HG02588 (cell line): Measurements from ENCODE around the gene BLVRB.
A peak's percentile ranks its signal among the peaks of the same experiment; 100 is the strongest.
"Not testable (repeated sequence)": the region's sequence is repeated elsewhere in the genome, so short reads cannot be mapped to it uniquely, and the experiment has no call there.

Source experiments
- ATAC-seq: cut with Tn5 transposase; IDR thresholded peaks from one replicate; pipeline ENCODE4 v1.9.1; 2021; ENCODE audit warnings: mild to moderate bottlenecking, moderate library complexity; ENCODE audit not compliant: unreplicated experiment

BLVRB gene

DNA sequence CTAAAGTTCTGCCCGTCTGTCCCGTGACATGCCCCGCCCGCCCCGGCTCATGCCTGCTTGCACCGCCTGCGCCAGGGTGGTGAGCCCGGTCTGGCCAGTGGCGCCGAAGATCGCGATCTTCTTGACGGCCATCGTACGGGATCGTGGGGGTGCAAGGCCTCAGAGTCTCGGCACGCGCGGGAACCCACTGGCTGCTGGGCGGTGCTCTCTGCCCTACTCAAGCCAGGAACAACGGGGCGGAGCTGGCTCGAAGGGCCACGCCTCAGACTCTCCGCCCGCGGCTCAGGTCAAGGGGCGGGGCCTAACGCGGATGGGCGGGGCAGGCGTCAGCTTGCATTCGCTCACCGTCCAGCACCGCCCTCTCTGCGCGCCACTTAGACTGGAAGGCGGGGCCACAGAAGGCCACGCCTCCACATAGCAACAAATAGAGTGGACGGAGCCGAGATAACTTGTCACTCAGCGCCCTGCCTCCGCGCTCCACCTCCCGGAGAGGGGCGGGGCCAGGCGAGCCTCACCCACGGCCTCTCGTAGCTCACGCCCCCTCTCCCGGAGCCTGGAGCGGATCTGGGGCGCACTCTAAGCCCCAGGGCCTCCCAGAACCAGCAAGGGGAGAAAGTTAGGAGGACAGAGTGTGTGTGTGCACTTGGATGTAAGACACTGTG, at the start of gene BLVRB:
Gene BLVRB, minus strand, starts transcription at position 189 of the 662 bp plus-strand sequence. Its CDS starts 57 bp downstream, at position 132.
- peak; percentile 85 for ATAC-seq

DNA sequence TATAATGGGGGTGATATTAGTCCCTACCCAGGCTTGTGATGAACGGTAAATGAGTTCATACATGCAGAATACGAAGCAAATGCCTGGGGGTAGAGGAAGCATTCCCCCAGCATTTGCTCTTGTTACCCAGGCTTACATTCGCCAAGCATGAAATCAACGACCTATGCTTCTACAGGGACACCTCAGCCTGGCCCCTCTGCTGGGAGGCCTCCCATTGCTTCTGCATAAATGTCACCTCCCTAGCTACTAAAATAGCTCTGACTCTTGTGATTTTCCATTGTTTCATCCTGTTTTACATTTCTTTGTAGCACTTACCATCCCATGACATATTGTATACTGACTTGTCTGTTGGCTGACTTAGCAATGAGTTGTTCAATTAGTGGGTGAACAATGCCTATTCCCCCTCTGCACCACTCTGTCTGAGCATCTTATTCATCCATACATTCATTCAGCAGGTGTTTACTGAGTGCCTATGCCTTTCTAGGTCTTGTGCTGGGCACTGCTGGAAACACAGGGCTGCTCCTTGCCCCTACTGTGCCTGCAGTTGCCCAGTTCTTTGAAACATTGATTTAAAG, 48.3 kb upstream of the BLVRB start:
- no peak for ATAC-seq

GRCh38 chr19:40513345-40513678, 47.8 kb upstream of the BLVRB start:
- ATAC-seq: no peak

GRCh38 chr19:40512473-40513344, 47.2 kb upstream of the BLVRB start:
- no peak for ATAC-seq

- ATAC-seq: no peak
These were observed 46.5 kb upstream of the BLVRB start for GRCh38 chr19:40512110-40512472.

DNA sequence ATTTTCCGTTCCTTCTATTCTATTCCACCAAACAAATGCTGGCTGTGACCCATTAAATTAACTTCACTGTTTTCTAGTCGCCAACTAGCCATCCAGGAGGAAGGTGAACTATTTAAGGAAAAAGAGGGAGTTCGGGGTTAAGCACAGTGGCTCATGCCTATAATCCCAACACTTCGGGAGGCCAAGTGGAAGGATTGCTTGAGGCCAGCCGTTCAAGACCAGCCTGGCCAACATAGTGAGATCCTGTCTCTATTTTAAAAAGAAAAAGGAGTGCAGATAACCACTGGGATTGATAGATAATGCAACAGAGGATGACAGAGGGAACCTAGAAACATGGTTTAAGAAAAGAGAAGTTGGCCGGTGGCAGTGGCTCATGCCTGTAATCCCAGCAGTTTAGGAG, 45.9 kb upstream of the BLVRB start:
- no peak for ATAC-seq

GRCh38 chr19:40510526-40511115, 45.1 kb upstream of the BLVRB start:
- no peak for ATAC-seq

GRCh38 chr19:40508739-40509260, 43.3 kb upstream of the BLVRB start:
- ATAC-seq: no peak

DNA sequence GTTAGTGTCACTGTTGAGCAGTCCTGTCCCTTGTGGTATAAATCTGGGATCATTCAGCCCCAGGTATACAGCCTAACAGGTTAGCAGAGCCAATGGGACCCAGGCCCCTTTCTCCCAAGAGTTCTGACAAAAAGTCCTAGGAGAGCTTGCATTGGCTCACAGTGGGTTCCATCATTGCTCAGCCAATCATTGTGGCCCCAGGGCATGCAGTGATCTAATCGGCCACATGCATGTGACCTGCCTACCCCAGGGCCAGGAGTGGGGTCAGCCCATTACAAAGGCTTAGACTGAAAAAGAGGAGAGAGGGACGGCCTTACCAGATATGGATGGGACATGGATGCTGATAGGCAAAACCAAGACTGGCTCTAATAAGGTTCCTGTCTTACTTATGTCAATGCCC, 42.3 kb upstream of the BLVRB start:
- ATAC-seq: no peak

- ATAC-seq: no peak
These were observed 40.6 kb upstream of the BLVRB start for GRCh38 chr19:40506099-40506498.

- no peak for ATAC-seq
These were observed 37.8 kb upstream of the BLVRB start for GRCh38 chr19:40503320-40503695.

DNA sequence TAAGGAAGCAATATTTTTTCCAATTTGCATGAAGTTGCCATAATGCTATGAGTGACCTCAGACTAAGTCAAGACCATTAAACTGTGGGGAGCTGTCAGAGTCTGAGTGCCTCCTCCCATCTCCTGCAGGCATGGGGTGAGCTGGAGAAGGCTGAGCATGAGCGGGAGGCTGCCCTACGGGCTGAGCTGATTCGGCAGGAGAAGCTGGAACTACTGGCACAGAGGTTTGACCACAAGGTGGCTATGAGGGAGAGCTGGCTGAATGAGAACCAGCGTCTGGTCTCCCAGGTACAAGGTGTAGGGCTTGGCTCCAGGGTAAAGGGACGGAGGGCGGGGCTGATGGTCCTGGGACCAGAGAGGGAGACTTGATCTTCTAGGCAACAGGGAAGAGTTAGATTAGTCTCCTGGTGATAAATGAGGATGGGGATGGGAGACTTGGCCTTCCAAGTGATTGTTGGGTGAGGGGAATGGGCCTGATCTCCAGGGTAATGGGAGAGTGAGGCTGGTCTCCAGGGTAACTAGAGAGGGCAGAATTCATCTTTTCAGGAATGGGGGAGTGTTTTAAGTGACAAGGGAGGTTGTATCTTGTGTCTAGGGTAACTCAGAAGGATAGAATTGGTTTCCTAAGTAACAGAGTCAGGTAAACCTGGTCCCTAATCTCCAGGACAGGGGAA, 37.2 kb upstream of the BLVRB start:
- no peak for ATAC-seq

GRCh38 chr19:40502081-40502480, 36.5 kb upstream of the BLVRB start:
- no peak for ATAC-seq

GRCh38 chr19:40501599-40501998, 36.1 kb upstream of the BLVRB start:
- no peak for ATAC-seq

- not testable (repeated sequence) for ATAC-seq
These were observed 35.4 kb upstream of the BLVRB start for GRCh38 chr19:40500678-40501530.

DNA sequence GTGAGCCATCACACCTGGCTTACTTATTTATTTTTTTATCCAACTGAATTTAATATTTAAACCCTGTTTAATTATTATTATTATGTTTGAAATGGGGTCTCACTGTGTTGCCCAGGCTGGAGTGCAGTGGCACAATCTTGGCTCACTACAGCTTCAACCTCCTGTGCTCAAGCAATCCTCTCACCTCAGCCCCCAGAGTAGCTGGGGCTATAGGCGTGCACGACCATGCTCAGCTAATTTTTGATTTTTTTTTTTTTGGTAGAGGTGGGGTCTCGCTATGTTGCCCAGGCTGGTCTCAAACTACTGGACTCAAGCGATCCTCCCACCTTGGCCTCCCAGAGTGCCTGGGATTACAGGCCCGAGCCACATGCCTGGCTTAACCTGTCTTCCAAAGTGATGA, 33.8 kb upstream of the BLVRB start:
- ATAC-seq: no peak

- ATAC-seq: no peak
These were observed 31.7 kb upstream of the BLVRB start for GRCh38 chr19:40497214-40497613.

DNA sequence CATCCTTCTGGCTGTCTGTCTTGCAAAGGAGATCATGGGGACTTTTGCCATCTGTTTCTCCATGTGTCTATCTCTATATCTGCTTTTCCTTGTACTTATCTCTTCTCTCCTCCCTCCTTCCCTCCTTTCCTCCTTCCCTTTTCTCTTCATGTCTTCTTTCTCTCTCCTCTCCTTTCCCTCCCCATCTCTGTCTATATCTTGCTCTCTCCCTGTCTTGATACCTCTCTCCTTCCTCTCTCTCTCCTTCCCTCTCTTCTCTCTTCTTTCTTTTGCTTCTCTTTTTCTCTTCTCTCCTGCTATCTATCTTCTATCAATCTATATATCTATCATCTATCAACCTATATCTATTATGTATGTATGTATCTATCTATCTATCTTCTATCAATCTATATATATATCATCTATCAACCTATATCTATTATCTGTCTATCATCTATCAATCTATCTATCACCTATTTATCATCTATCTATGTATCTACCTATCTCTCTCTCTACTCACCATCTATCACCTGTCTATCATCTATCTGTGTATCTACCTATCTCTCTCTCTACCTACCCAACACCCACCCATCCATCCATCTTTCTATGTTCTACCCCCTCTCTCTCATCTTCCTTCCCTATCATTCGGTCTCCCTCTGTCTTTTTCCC, 28.8 kb upstream of the BLVRB start:
- ATAC-seq: no peak

- no peak for ATAC-seq
These were observed 28.2 kb upstream of the BLVRB start for GRCh38 chr19:40493778-40494177.

DNA sequence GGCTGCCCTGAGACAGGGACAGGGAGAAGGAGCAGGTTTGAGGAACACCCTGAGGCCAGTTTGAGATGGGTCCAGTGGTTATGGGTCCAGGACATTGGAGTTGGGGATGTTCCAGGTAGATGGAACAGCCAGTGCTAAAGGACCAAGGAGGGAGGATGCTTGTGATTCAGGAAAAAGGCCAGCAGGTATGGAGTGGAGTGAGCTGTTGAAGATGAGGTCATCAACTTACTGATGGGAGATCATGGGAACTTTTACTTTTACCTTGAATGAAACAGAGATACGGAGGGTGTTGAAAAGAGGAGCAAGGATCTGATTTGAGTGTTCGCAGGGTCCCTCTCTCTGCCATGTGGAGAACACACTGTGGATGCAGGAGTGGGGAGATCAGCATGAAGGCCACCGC, 26.7 kb upstream of the BLVRB start:
- ATAC-seq: no peak
